ENCODE results near the gene PIGQ. TPM values are rescaled to one million over a fixed set of nuclear protein-coding genes. Genes with fewer than 3 reads are reported as not detected.

The PIGQ gene
- polyA plus RNA-seq, 3 donors, result 11.4 to 39.8 (median 12.1) TPM

DNA sequence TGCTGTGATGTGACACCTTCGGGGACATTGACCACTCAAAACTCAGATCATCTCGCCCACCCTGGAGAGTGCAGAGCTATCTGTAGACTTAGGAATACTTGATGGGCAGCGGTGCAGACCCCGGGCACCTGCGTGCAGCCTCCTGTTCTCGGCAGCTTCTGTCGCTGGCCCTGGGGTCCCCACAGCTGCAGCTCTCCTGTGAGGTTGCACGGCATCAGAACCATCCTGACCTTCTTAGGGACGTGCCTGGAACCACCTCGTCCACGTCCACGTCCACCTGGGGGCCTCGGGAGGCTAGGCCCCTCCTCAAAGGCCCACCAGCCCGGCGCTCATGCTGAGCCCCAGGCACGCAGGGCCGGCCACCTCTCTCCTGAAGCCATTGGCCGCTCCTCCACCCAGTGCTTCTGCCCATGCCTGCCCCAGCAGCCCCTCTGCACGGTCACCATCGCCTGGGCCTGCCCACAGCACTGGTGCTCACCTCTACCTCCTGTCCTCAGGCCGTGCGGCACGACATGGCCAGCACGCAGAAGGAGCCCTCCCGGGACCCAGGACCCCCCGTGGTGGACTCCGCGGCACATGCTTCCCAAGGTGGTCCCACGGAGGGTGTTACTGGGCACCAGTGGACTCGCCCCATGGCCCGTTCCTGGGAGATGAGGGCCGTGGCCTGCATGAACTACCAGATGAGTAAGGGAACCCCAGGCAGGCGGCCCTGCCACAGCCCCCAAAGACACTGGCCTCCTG, 58.7 kb downstream of the PIGQ start:
- Histone ChIP-seq H3K9ac (ENCODE audit: insufficient read depth, low read length, poor library complexity, severe bottlenecking) (no peak overlapping the region), H3K4me2 (replicated peaks; ENCODE audit: extremely low read depth, low read length, poor library complexity, severe bottlenecking) (no peak overlapping the region), H2AFZ (ENCODE audit: insufficient read depth, low read depth, low read length, poor library complexity, severe bottlenecking) (no peak overlapping the region), H3K4me1 (ENCODE audit: control insufficient read depth in 1 of 2, insufficient read depth in 2 of 2, low read length in 2 of 2) (peaks cover 4 to 18% of the 10 kb centered on the region in 2 donors), H3K4me3 (replicated peaks in 1 of 3; ENCODE audit: low read depth in 2 of 3, low read length in 3 of 3) (no peak overlapping the region), H3K27me3 (ENCODE audit: control insufficient read depth in 2 of 2, insufficient read depth in 2 of 2, low read length in 2 of 2) (no peaks in the 10 kb centered on the region), H3K27ac (ENCODE audit: low read depth in 1 of 2, low read length in 2 of 2) (no peak overlapping the region), H4K20me1 (ENCODE audit: insufficient read depth, low read length) (peaks cover 59% of the 10 kb centered on the region), H3K9me3 (replicated peaks in 1 of 2; ENCODE audit: control insufficient read depth in 1 of 2, insufficient read depth in 1 of 2, low read length in 2 of 2) (no peaks in the 10 kb centered on the region), H3K36me3 (replicated peaks in 1 of 2; ENCODE audit: control insufficient read depth in 1 of 2, insufficient read depth in 2 of 2, low read length in 2 of 2) (peaks cover 43 to 57% of the 10 kb centered on the region in 2 donors), H3K79me2 (ENCODE audit: insufficient read depth, low read length) (peaks cover 5% of the 10 kb centered on the region)
- H3K27ac Mint-ChIP-seq, result no peak overlapping the region
- no peak for DNase-seq
- H3K27me3 Mint-ChIP-seq (ENCODE audit: low read depth in 3 of 3), result peaks cover 2 to 12% (median 5%) of the 10 kb centered on the region in 3 donors
- peaks cover 31 to 51% of the 10 kb centered on the region in 2 donors for H3K36me3 Mint-ChIP-seq
- H3K9me3 Mint-ChIP-seq, result no peaks in the 10 kb centered on the region
- H3K4me3 Mint-ChIP-seq, result no peak overlapping the region
- intact Hi-C loops (cut with micrococcal nuclease), result no loop called here
- 92% methylated on average over 29 of the region's 33 CpGs for WGBS (ENCODE audit: insufficient coverage)
- TF ChIP-seq, protein P1, sequence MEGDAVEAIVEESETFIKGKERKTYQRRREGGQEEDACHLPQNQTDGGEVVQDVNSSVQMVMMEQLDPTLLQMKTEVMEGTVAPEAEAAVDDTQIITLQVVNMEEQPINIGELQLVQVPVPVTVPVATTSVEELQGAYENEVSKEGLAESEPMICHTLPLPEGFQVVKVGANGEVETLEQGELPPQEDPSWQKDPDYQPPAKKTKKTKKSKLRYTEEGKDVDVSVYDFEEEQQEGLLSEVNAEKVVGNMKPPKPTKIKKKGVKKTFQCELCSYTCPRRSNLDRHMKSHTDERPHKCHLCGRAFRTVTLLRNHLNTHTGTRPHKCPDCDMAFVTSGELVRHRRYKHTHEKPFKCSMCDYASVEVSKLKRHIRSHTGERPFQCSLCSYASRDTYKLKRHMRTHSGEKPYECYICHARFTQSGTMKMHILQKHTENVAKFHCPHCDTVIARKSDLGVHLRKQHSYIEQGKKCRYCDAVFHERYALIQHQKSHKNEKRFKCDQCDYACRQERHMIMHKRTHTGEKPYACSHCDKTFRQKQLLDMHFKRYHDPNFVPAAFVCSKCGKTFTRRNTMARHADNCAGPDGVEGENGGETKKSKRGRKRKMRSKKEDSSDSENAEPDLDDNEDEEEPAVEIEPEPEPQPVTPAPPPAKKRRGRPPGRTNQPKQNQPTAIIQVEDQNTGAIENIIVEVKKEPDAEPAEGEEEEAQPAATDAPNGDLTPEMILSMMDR (IDR thresholded peaks at IDR 0.05), result no peak
- H3K4me1 Mint-ChIP-seq, result peaks cover 2% of the 10 kb centered on the region

DNA sequence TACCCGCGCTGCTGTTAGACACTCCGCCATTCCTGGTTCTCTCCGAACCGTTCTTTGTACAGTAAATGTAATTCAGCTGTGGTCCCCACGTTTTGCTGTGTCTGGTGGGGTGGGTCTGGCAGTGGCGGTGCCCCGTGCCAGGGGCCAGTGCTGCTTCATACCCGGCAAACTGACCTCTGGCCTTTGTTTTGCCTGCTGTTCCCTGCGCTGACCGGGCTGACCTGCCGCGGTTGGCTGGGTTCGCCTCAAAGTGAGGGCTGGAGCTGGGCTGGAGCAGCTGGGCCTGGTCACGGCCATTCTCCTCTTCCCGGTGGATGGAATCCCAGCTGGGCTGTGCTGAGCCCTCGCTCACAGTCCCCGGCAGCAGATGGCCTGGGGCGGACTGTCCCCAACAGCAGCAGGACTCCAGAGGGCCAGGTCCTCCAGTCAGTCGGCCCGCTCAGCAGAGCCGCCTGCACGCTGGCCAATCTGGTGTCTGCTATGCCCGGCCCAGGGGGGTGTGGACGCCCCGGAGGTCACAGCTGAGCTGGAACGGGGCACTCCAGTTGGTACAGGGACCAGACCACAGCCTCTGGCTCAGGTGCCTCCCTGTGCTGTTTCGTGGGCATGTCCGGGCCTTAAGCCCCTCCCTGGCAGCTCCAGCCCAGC, 59.5 kb downstream of the PIGQ start:
- H3K36me3 Mint-ChIP-seq, result peaks cover 30 to 50% of the 10 kb centered on the region in 2 donors
- DNase-seq, result no peak
- peak overlapping the region in 2 of 7 donors; percentile 33 to 41 for H3K27ac Mint-ChIP-seq
- peaks cover 43 to 57% of the 10 kb centered on the region in 2 donors for H3K36me3 ChIP-seq (replicated peaks in 1 of 2; ENCODE audit: control insufficient read depth in 1 of 2, insufficient read depth in 2 of 2, low read length in 2 of 2)
- no peak overlapping the region for H3K9ac ChIP-seq (ENCODE audit: insufficient read depth, low read length, poor library complexity, severe bottlenecking)
- no peaks in the 10 kb centered on the region for H3K9me3 Mint-ChIP-seq
- H4K20me1 ChIP-seq (ENCODE audit: insufficient read depth, low read length), result peaks cover 56% of the 10 kb centered on the region
- no peak overlapping the region for H3K4me2 ChIP-seq (replicated peaks; ENCODE audit: extremely low read depth, low read length, poor library complexity, severe bottlenecking)
- H3K9me3 ChIP-seq (replicated peaks in 1 of 2; ENCODE audit: control insufficient read depth in 1 of 2, insufficient read depth in 1 of 2, low read length in 2 of 2), result no peaks in the 10 kb centered on the region
- no peak overlapping the region for H2AFZ ChIP-seq (ENCODE audit: insufficient read depth, low read depth, low read length, poor library complexity, severe bottlenecking)
- no peak overlapping the region for H3K27ac ChIP-seq (ENCODE audit: low read depth in 1 of 2, low read length in 2 of 2)
- H3K4me1 ChIP-seq (ENCODE audit: control insufficient read depth in 1 of 2, insufficient read depth in 2 of 2, low read length in 2 of 2), result peaks cover 4 to 18% of the 10 kb centered on the region in 2 donors
- peaks cover 2% of the 10 kb centered on the region for H3K4me1 Mint-ChIP-seq
- intact Hi-C loops (cut with micrococcal nuclease), result no loop called here
- H3K79me2 ChIP-seq (ENCODE audit: insufficient read depth, low read length), result peaks cover 2% of the 10 kb centered on the region
- TF ChIP-seq, protein P1 (IDR thresholded peaks at IDR 0.05), result no peak
- H3K27me3 ChIP-seq (ENCODE audit: control insufficient read depth in 2 of 2, insufficient read depth in 2 of 2, low read length in 2 of 2), result no peaks in the 10 kb centered on the region
- WGBS (ENCODE audit: insufficient coverage), result 92% methylated on average over 29 of the region's 29 CpGs
- no peak overlapping the region for H3K4me3 Mint-ChIP-seq
- H3K4me3 ChIP-seq (replicated peaks in 1 of 3; ENCODE audit: low read depth in 2 of 3, low read length in 3 of 3), result no peak overlapping the region
- peaks cover 2 to 12% (median 5%) of the 10 kb centered on the region in 3 donors for H3K27me3 Mint-ChIP-seq (ENCODE audit: low read depth in 3 of 3)

Measured in CD14-positive monocyte (primary cell).